HEK293 (cell line): ENCODE measurements around the gene VSIG10L.

Experiments
- CTCF ChIA-PET: fragments of 350-600 bp; formaldehyde crosslinking; extraction: SDS; loops from one replicate; lab custom pipeline; 2021; ENCODE audit warnings: antibody characterized with exemption; lab: Yijun Ruan, JAX
- POLR2A ChIA-PET: fragments of 300-600 bp; formaldehyde crosslinking; extraction: SDS; loops from one replicate; lab custom pipeline; 2020; ENCODE audit warnings: antibody characterized with exemption, inconsistent platforms; lab: Yijun Ruan, JAX
- H3K27ac ChIP-seq: fragments of 200-500 bp; sonication (Bioruptor generic); 2 replicates; pipeline ENCODE4 v1.5.1; 2014; ENCODE audit warnings: low read depth, low read length, control low read depth, inconsistent platforms; ENCODE audit errors: extremely low read depth
- H3K36me3 ChIP-seq, 2 experiments: fragments of 200-500 bp in 1 of 2; sonication (Bioruptor generic) in 1 of 2; 1 replicate in 1 of 2; 2 replicates in 1 of 2; pipeline ENCODE4 v1.5.1; 2014 to 2017; ENCODE audit warnings: inconsistent platforms in 2 of 2, low read length in 2 of 2; ENCODE audit not compliant: control insufficient read depth in 2 of 2, insufficient read depth in 1 of 2
- H3K4me1 ChIP-seq: fragments of 200-500 bp; sonication (Bioruptor generic); 2 replicates; pipeline ENCODE4 v1.5.1; 2014; ENCODE audit warnings: mild to moderate bottlenecking, low read length, inconsistent platforms; ENCODE audit not compliant: control insufficient read depth, insufficient read depth
- H3K4me3 ChIP-seq: 2 replicates; pipeline ENCODE4 v1.5.1; 2011; ENCODE audit warnings: low read depth, mild to moderate bottlenecking, control low read depth, low read length, moderate library complexity
- H3K9me3 ChIP-seq: fragments of 200-500 bp; sonication (Bioruptor generic); 2 replicates; pipeline ENCODE4 v1.5.1; 2014; ENCODE audit warnings: low read depth, low read length, inconsistent platforms; ENCODE audit not compliant: control insufficient read depth, insufficient read depth
- EGR2 ChIP-seq: fragments of 450-650 bp; formaldehyde crosslinking; IDR thresholded peaks from 2 replicates; pipeline ENCODE4 v1.5.1; 2016; ENCODE audit warnings: low read depth, missing biosample characterization, missing genetic modification characterization
- PRDM4 ChIP-seq: fragments of 450-650 bp; formaldehyde crosslinking; IDR thresholded peaks from 2 replicates; pipeline ENCODE4 v1.5.1; 2017; ENCODE audit warnings: missing biosample characterization, missing genetic modification characterization
- PRDM6 ChIP-seq: fragments of 450-650 bp; formaldehyde crosslinking; IDR thresholded peaks from 2 replicates; pipeline ENCODE4 v1.5.1; 2017; ENCODE audit warnings: missing biosample characterization, missing genetic modification characterization
- REST ChIP-seq: fragments of 450-650 bp; formaldehyde crosslinking; IDR thresholded peaks from 2 replicates; pipeline ENCODE4 v1.5.1; 2016; ENCODE audit warnings: missing biosample characterization, missing genetic modification characterization
- SP7 ChIP-seq: fragments of 450-650 bp; formaldehyde crosslinking; IDR thresholded peaks from 2 replicates; pipeline ENCODE4 v1.5.1; 2016; ENCODE audit warnings: missing biosample characterization, missing genetic modification characterization
- WT1 ChIP-seq: fragments of 450-650 bp; formaldehyde crosslinking; IDR thresholded peaks from 2 replicates; pipeline ENCODE4 v1.5.1; 2016; ENCODE audit warnings: missing biosample characterization, missing genetic modification characterization
- ZFHX2 ChIP-seq: fragments of 450-650 bp; formaldehyde crosslinking; conservative IDR thresholded peaks from 2 replicates; pipeline ENCODE4 v1.5.1; 2016; ENCODE audit warnings: missing biosample characterization, missing genetic modification characterization
- ZNF239 ChIP-seq: fragments of 450-650 bp; formaldehyde crosslinking; IDR thresholded peaks from 2 replicates; pipeline ENCODE4 v1.5.1; 2016; ENCODE audit warnings: missing biosample characterization, missing genetic modification characterization
- ZNF518A ChIP-seq: fragments of 450-650 bp; formaldehyde crosslinking; conservative IDR thresholded peaks from 2 replicates; pipeline ENCODE4 v1.5.1; 2016; ENCODE audit warnings: low read depth, missing biosample characterization, missing genetic modification characterization
- ZNF561 ChIP-seq: fragments of 450-650 bp; IDR thresholded peaks from 2 replicates; pipeline ENCODE4 v1.5.1; 2018; ENCODE audit warnings: missing biosample characterization, missing genetic modification characterization, borderline replicate concordance
- ZSCAN5A ChIP-seq: fragments of 450-650 bp; formaldehyde crosslinking; IDR thresholded peaks from 2 replicates; pipeline ENCODE4 v1.5.1; 2016; ENCODE audit warnings: missing biosample characterization, missing genetic modification characterization

VSIG10L gene

GRCh38 chr19:51341976-51342580, at the start of gene VSIG10L:
VSIG10L (minus strand) TSS chr19:51342139; CDS start chr19:51342124, 15 bp downstream.
- 0 out of 2 replicates have a peak, but pooled peaks cover 8% of the 10 kb centered on the region for H3K4me1 ChIP-seq
- POLR2A ChIA-PET = interaction anchor here (0.5 to 2.0 kb wide), 5 partner anchors 13 to 26 kb away, joined by 3 to 10 read pairs (median 5); partner anchors contain the start of gene ETFB
- no peak within 1 kb of the TSS for H3K27ac ChIP-seq
- TF ChIP-seq EGR2 (peak; percentile 4; the same call in 1 of the 2 replicates), REST (tag by site-specific recombination) (peak; percentile 83), ZFHX2 (tag by site-specific recombination) (peak; percentile 37; the same call in 1 of the 2 replicates), ZNF239 (no peak)
- TF ChIP-seq, all 188 proteins: peak for 3
- peaks cover 0 to 20% of the 10 kb centered on the region in 2 experiments; a peak in 1 of 3 replicates for H3K36me3 ChIP-seq
- no peaks in the 10 kb centered on the region for H3K9me3 ChIP-seq
- CTCF ChIA-PET = interaction anchor here (0.6 to 2.1 kb wide), 5 partner anchors 17 to 66 kb away, joined by 3 to 6 read pairs (median 3); no protein-coding TSS in a partner anchor
- H3K4me3 ChIP-seq = no peak within 1 kb of the TSS

GRCh38 chr19:51391073-51391611, 49.2 kb upstream of the VSIG10L start:
- Histone ChIP-seq H3K4me1 (peaks cover 4% of the 10 kb centered on the region; the same call in 1 of the 2 replicates), H3K4me3 (no peak overlapping the region)

More at GRCh38 chr19:51391073-51391611, 49.2 kb upstream of the VSIG10L start:
- no peak overlapping the region for H3K27ac ChIP-seq
- POLR2A ChIA-PET = no interaction called here
- no peaks in the 10 kb centered on the region for H3K36me3 ChIP-seq
- H3K9me3 ChIP-seq = no peaks in the 10 kb centered on the region
- TF ChIP-seq SP7 (tag by site-specific recombination) (no peak), PRDM6 (tag by site-specific recombination) (no peak), ZSCAN5A (no peak), WT1 (tag by site-specific recombination) (no peak), ZNF561 (tag by site-specific recombination) (no peak), PRDM4 (tag by site-specific recombination) (no peak), ZNF518A (no peak)
- TF ChIP-seq, all 188 proteins: peak for 0
- CTCF ChIA-PET = interaction anchor here (1.3 kb wide), 1 partner anchor 10 kb away, joined by 3 read pairs; no protein-coding TSS in a partner anchor
